Effector memory CD4-positive, alpha-beta T cell (primary cell): ENCODE results near the gene BZW2.

ENCODE experiments used
- DNase-seq, 3 donors: peaks; one replicate each; pipeline ENCODE4 v3.0.0-alpha.2; 2020
- H3K27ac ChIP-seq: 2 replicates; pipeline ENCODE4 v1.7.0; 2013; ENCODE audit warnings: mild to moderate bottlenecking, low read length, moderate library complexity; ENCODE audit not compliant: insufficient read depth, poor library complexity, severe bottlenecking
- H3K27me3 ChIP-seq: replicated peaks from 2 replicates; pipeline ENCODE4 v1.7.0; 2013; ENCODE audit warnings: mild to moderate bottlenecking, low read length; ENCODE audit not compliant: insufficient read depth, control insufficient read depth, poor library complexity, severe bottlenecking
- H3K36me3 ChIP-seq: 2 replicates; pipeline ENCODE4 v1.7.0; 2013; ENCODE audit warnings: mild to moderate bottlenecking, low read length, moderate library complexity; ENCODE audit not compliant: control insufficient read depth, insufficient read depth
- H3K4me1 ChIP-seq: 2 replicates; pipeline ENCODE4 v1.7.0; 2013; ENCODE audit warnings: low read length, mild to moderate bottlenecking; ENCODE audit not compliant: control insufficient read depth, insufficient read depth, poor library complexity, severe bottlenecking
- H3K4me3 ChIP-seq: 2 replicates; pipeline ENCODE4 v1.7.0; 2013; ENCODE audit warnings: low read length, low read depth, mild to moderate bottlenecking; ENCODE audit not compliant: insufficient read depth, poor library complexity, severe bottlenecking
- H3K9me3 ChIP-seq: 2 replicates; pipeline ENCODE4 v1.7.0; 2013; ENCODE audit warnings: mild to moderate bottlenecking, low read length, moderate library complexity; ENCODE audit not compliant: control insufficient read depth

BZW2 gene

GRCh38 chr7:16616542-16616941, 29.4 kb upstream of the BZW2 start:
- DNase-seq: no peak
- Histone ChIP-seq H3K9me3 (no peaks in the 10 kb centered on the region), H3K4me1 (no peaks in the 10 kb centered on the region)

GRCh38 chr7:16619979-16620408, 26.0 kb upstream of the BZW2 start:
- Histone ChIP-seq H3K4me3 (no peak overlapping the region), H3K9me3 (no peaks in the 10 kb centered on the region), H3K4me1 (no peaks in the 10 kb centered on the region), H3K27ac (no peak overlapping the region), H3K36me3 (peaks cover 28% of the 10 kb centered on the region), H3K27me3 (no peaks in the 10 kb centered on the region)
- no peak for DNase-seq

More at GRCh38 chr7:16616542-16616941, 29.4 kb upstream of the BZW2 start:
- no peaks in the 10 kb centered on the region for H3K27me3 ChIP-seq
- no peak overlapping the region for H3K4me3 ChIP-seq
- H3K36me3 ChIP-seq: peaks cover 25% of the 10 kb centered on the region
- no peak overlapping the region for H3K27ac ChIP-seq

- Histone ChIP-seq H3K4me3 (no peak overlapping the region), H3K27me3 (no peaks in the 10 kb centered on the region), H3K36me3 (peaks cover 13% of the 10 kb centered on the region), H3K9me3 (no peaks in the 10 kb centered on the region), H3K27ac (no peak overlapping the region), H3K4me1 (no peaks in the 10 kb centered on the region)
- DNase-seq: no peak
Observed at GRCh38 chr7:16626388-16626787, 19.6 kb upstream of the BZW2 start.

- no peak overlapping the region for H3K27ac ChIP-seq
- H3K9me3 ChIP-seq: no peaks in the 10 kb centered on the region
- DNase-seq: no peak
- H3K36me3 ChIP-seq: peaks cover 13% of the 10 kb centered on the region
- H3K27me3 ChIP-seq: no peaks in the 10 kb centered on the region
- no peaks in the 10 kb centered on the region for H3K4me1 ChIP-seq
- H3K4me3 ChIP-seq: no peak overlapping the region
Observed at GRCh38 chr7:16627236-16627635, 18.7 kb upstream of the BZW2 start.

GRCh38 chr7:16630654-16631053, 15.3 kb upstream of the BZW2 start:
- H3K4me1 ChIP-seq: no peaks in the 10 kb centered on the region
- no peak overlapping the region for H3K4me3 ChIP-seq
- H3K27ac ChIP-seq: no peak overlapping the region
- no peaks in the 10 kb centered on the region for H3K9me3 ChIP-seq
- DNase-seq: no peak
- H3K36me3 ChIP-seq: peaks cover under 1% of the 10 kb centered on the region
- no peaks in the 10 kb centered on the region for H3K27me3 ChIP-seq

GRCh38 chr7:16634271-16634738, 11.7 kb upstream of the BZW2 start:
- H3K4me1 ChIP-seq: no peaks in the 10 kb centered on the region
- H3K36me3 ChIP-seq: peaks cover 4% of the 10 kb centered on the region
- no peak overlapping the region for H3K4me3 ChIP-seq
- no peaks in the 10 kb centered on the region for H3K9me3 ChIP-seq
- no peaks in the 10 kb centered on the region for H3K27me3 ChIP-seq
- no peak overlapping the region for H3K27ac ChIP-seq
- DNase-seq: no peak

- Histone ChIP-seq H3K36me3 (peaks cover 4% of the 10 kb centered on the region), H3K4me1 (no peaks in the 10 kb centered on the region)
- DNase-seq: no peak
Observed at GRCh38 chr7:16636555-16637101, 9.4 kb upstream of the BZW2 start.

GRCh38 chr7:16637379-16637778, 8.6 kb upstream of the BZW2 start:
- Histone ChIP-seq H3K36me3 (peaks cover 4% of the 10 kb centered on the region), H3K4me1 (no peaks in the 10 kb centered on the region), H3K27ac (no peak overlapping the region), H3K27me3 (no peaks in the 10 kb centered on the region), H3K9me3 (no peaks in the 10 kb centered on the region), H3K4me3 (no peak overlapping the region)
- no peak for DNase-seq

More at GRCh38 chr7:16636555-16637101, 9.4 kb upstream of the BZW2 start:
- Histone ChIP-seq H3K27ac (no peak overlapping the region), H3K4me3 (no peak overlapping the region), H3K27me3 (no peaks in the 10 kb centered on the region), H3K9me3 (no peaks in the 10 kb centered on the region)

GRCh38 chr7:16638282-16639280, 7.4 kb upstream of the BZW2 start:
- Histone ChIP-seq H3K4me3 (no peak overlapping the region), H3K27me3 (no peaks in the 10 kb centered on the region), H3K27ac (no peak overlapping the region), H3K36me3 (peaks cover 4% of the 10 kb centered on the region), H3K9me3 (no peaks in the 10 kb centered on the region), H3K4me1 (no peaks in the 10 kb centered on the region)
- no peak for DNase-seq

GRCh38 chr7:16644157-16644556, 1.8 kb upstream of the BZW2 start:
- H3K9me3 ChIP-seq: no peaks in the 10 kb centered on the region
- H3K4me1 ChIP-seq: peaks cover 10% of the 10 kb centered on the region
- no peaks in the 10 kb centered on the region for H3K36me3 ChIP-seq
- H3K27me3 ChIP-seq: no peaks in the 10 kb centered on the region
- no peak overlapping the region for H3K27ac ChIP-seq
- DNase-seq: no peak
- peak overlapping the region; percentile 98 for H3K4me3 ChIP-seq
